ENCODE measurements around the gene NEGR1.

GRCh38 chr1:72064196-72065075, 217.9 kb downstream of the NEGR1 start:
- TF ChIP-seq CTCF (conservative IDR thresholded peaks at IDR 0.05) (no peak), EZH2 (IDR thresholded peaks at IDR 0.05; ENCODE audit: low read depth) (no peak)

Data from PC-9 (cell line).